K562 (cell line): ENCODE measurements around the gene ADAP2. TPM values are rescaled to one million over a fixed set of nuclear protein-coding genes. Genes with fewer than 3 reads are reported as not detected.

Experiments
- CSDE1 ChIP-seq, 2 experiments: fragments of 450-650 bp; IDR thresholded peaks; 2 replicates each; pipeline ENCODE4 v1.6.1; 2016; ENCODE audit warnings: mild to moderate bottlenecking in 1 of 2
- ETV6 ChIP-seq, 3 experiments: fragments of 150-350 bp in 1 of 3; sonication (generic) in 1 of 3; formaldehyde crosslinking in 1 of 3; IDR thresholded peaks; 2 replicates each; pipeline versions ENCODE4 v1.6.1 to v1.8.0; 2014 to 2022; ENCODE audit warnings: borderline replicate concordance in 2 of 3, low read depth in 2 of 3, antibody characterized with exemption in 1 of 3, low read length in 1 of 3, mild to moderate bottlenecking in 1 of 3, missing genetic modification reagents in 1 of 3
- NFYB ChIP-seq: IDR thresholded peaks from 2 replicates; pipeline ENCODE4 v1.6.1; 2011; ENCODE audit warnings: mild to moderate bottlenecking, moderate library complexity; ENCODE audit not compliant: insufficient read length; ENCODE audit errors: extremely low read depth
- PHTF2 ChIP-seq: fragments of 250-450 bp; sonication (Bioruptor Pico); IDR thresholded peaks from 2 replicates; pipeline ENCODE4 v1.5.0; 2021; ENCODE audit warnings: mild to moderate bottlenecking
- POLR2AphosphoS2 ChIP-seq: IDR thresholded peaks from 2 replicates; pipeline ENCODE4 v1.6.1; 2012; ENCODE audit warnings: low read length, improper control_type of control experiment
- RBM17 ChIP-seq: fragments of 200-400 bp; formaldehyde crosslinking; IDR thresholded peaks from 2 replicates; pipeline ENCODE4 v1.6.1; 2017; ENCODE audit warnings: low read depth, mild to moderate bottlenecking, low read length, borderline replicate concordance
- RBM25 ChIP-seq: fragments of 200-400 bp; formaldehyde crosslinking; IDR thresholded peaks from 2 replicates; pipeline ENCODE4 v1.6.1; 2018; ENCODE audit warnings: low read length, low read depth, moderate library complexity; ENCODE audit not compliant: severe bottlenecking
- RFX1 ChIP-seq: fragments of 450-650 bp; IDR thresholded peaks from 2 replicates; pipeline ENCODE4 v1.6.1; 2016; ENCODE audit warnings: mild to moderate bottlenecking, moderate library complexity
- SIRT6 ChIP-seq: IDR thresholded peaks from one replicate; pipeline ENCODE4 v1.6.1; 2012; ENCODE audit warnings: low read depth, mild to moderate bottlenecking, control low read depth, inconsistent platforms, low read length, moderate library complexity
- SIX5 ChIP-seq, 2 experiments: IDR thresholded peaks; 2 replicates each; pipeline ENCODE4 v1.6.1; 2011; ENCODE audit warnings: low read length in 2 of 2, borderline replicate concordance in 1 of 2, low read depth in 1 of 2, mild to moderate bottlenecking in 1 of 2, moderate library complexity in 1 of 2; ENCODE audit not compliant: insufficient read depth in 1 of 2
- ZBTB8A ChIP-seq: fragments of 450-650 bp; IDR thresholded peaks from 2 replicates; pipeline ENCODE4 v1.6.1; 2018; ENCODE audit warnings: mild to moderate bottlenecking, moderate library complexity; ENCODE audit not compliant: partially characterized antibody
- ZNF217 ChIP-seq: sonication (generic); formaldehyde crosslinking; IDR thresholded peaks from 2 replicates; pipeline ENCODE4 v1.8.0; 2022; ENCODE audit warnings: mild to moderate bottlenecking, missing genetic modification reagents
- ZNF57 ChIP-seq: fragments of 450-650 bp; formaldehyde crosslinking; IDR thresholded peaks from 2 replicates; pipeline ENCODE4 v1.4.0; 2020; ENCODE audit warnings: mild to moderate bottlenecking, moderate library complexity
- ZSCAN29 ChIP-seq: fragments of 450-650 bp; IDR thresholded peaks from 2 replicates; pipeline ENCODE4 v1.6.1; 2017
- polyA plus RNA-seq, 8 experiments: library from polyadenylated mRNA; depleted of rRNA in 4 of 8; stranded (reverse) in 5 of 8; unstranded in 3 of 8; fragments of >200 nt; fragmentation: Nextera tagmentation in 2 of 8; fragmentation: Illumina TruSeq in 1 of 8; extraction: Ambion mirVana in 2 of 8; extraction: Trizol in 1 of 8; gene quantifications; 2 replicates each; pipeline versions ENCODE4 v1.2.1 to v1.2.3, GENCODE V29; 2011 to 2014; ENCODE audit warnings: inconsistent platforms in 1 of 8, missing spikeins in 1 of 8
- total RNA-seq, 7 experiments: library from RNA; depleted of rRNA in 6 of 7; stranded (reverse); fragments of >200 nt in 6 of 7; fragmentation: Illumina TruSeq in 2 of 7; extraction: Trizol in 2 of 7; gene quantifications; 2 replicates each; pipeline versions ENCODE4 v1.2.1 to v1.2.3, GENCODE V29; 2011 to 2021; ENCODE audit warnings: low replicate concordance in 1 of 7
- TF ChIP-seq, protein P1 (sequence below), 2 experiments: fragments of 150-350 bp in 1 of 2; IDR thresholded peaks; 2 replicates each; pipeline ENCODE4 v1.6.1; 2012 to 2016; ENCODE audit warnings: low read depth in 2 of 2, low read length in 2 of 2, mild to moderate bottlenecking in 1 of 2, moderate library complexity in 1 of 2
- TF ChIP-seq, protein P2 (sequence below), 3 experiments: fragments of 200-800 bp in 1 of 3; sonication (Bioruptor generic) in 1 of 3; sonication (generic) in 1 of 3; formaldehyde crosslinking in 1 of 3; IDR thresholded peaks; 2 replicates each; pipeline versions ENCODE4 v1.6.1 to v1.8.0; 2016 to 2022; ENCODE audit warnings: mild to moderate bottlenecking in 2 of 3, missing compliant biosample characterization in 2 of 3, missing genetic modification characterization in 2 of 3, missing genetic modification reagents in 1 of 3
- TF ChIP-seq, protein P3 (sequence below): fragments of 250-450 bp; sonication (Bioruptor Pico); IDR thresholded peaks from 2 replicates; pipeline ENCODE4 v1.8.0; 2021; ENCODE audit warnings: moderate library complexity, mild to moderate bottlenecking, inconsistent platforms

The ADAP2 gene
- total and polyA plus RNA-seq, 9 of the 15 experiments (the other 6 are each of a cell fraction or from before 2014, with no cell fraction given), result 0.06 to 0.73 (median 0.23) TPM; not detected in 5

DNA sequence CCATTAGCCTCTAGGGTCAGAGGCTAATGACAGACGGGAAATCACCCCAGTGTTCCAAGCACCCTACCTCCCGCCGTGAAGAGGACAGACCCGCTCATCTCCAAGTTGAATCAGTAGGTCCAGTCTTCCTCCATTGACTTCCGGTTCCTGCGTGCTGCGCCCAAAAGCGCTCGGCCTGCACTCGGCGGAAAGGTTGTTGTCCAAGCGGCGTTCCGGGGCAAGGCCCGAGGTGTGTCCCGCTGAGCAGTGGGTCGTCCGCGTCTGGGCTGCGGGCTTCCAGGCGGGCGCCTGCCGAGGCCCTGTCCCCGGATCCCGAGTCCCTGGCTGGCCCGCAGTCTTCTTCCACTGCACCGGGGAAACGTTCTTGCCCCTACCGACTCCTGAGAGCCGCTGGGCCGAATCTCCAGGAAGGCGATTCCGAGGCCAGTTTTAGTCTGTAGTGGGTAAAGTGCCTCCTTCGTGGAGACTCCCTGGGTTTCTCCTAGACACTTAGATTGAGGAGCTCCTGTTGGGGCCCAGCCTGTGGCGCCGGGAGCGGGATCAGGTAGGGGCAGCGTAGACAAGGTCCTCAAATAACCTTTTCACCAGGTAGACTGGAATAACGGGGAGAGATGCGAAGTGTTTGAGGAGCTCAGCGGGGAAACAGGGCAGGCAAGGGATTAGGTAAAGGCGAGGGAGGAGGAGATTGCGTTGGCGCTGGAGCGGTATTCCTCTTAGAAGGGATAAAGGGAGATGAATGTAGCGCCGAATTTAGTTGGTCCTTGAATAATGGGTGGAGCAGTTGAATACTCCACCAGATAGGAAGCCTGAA lies 15.4 kb upstream of the ADAP2 start, which contains the start of gene TEFM (continued):
- TF ChIP-seq, protein P1, sequence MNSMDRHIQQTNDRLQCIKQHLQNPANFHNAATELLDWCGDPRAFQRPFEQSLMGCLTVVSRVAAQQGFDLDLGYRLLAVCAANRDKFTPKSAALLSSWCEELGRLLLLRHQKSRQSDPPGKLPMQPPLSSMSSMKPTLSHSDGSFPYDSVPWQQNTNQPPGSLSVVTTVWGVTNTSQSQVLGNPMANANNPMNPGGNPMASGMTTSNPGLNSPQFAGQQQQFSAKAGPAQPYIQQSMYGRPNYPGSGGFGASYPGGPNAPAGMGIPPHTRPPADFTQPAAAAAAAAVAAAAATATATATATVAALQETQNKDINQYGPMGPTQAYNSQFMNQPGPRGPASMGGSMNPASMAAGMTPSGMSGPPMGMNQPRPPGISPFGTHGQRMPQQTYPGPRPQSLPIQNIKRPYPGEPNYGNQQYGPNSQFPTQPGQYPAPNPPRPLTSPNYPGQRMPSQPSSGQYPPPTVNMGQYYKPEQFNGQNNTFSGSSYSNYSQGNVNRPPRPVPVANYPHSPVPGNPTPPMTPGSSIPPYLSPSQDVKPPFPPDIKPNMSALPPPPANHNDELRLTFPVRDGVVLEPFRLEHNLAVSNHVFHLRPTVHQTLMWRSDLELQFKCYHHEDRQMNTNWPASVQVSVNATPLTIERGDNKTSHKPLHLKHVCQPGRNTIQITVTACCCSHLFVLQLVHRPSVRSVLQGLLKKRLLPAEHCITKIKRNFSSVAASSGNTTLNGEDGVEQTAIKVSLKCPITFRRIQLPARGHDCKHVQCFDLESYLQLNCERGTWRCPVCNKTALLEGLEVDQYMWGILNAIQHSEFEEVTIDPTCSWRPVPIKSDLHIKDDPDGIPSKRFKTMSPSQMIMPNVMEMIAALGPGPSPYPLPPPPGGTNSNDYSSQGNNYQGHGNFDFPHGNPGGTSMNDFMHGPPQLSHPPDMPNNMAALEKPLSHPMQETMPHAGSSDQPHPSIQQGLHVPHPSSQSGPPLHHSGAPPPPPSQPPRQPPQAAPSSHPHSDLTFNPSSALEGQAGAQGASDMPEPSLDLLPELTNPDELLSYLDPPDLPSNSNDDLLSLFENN (IDR thresholded peaks at IDR 0.05; ENCODE audit: low read depth in 2 of 2, low read length in 2 of 2), result peak in 1 of 2 experiments; percentile 59; a peak in 1 of 4 replicates
- no peak for TF ChIP-seq RBM17
- no peak for TF ChIP-seq SIRT6
- no peak for TF ChIP-seq ZSCAN29
- TF ChIP-seq SIX5 (IDR thresholded peaks at IDR 0.05; ENCODE audit: borderline replicate concordance in 1 of 2, insufficient read depth in 1 of 2, low read depth in 1 of 2, low read length in 2 of 2), result peak; percentile 22 to 49; a peak in 2 of 4 replicates
- peak in 1 of 2 experiments; percentile 58; a peak in 1 of 4 replicates for TF ChIP-seq ETV6 (IDR thresholded peaks at IDR 0.05; ENCODE audit: borderline replicate concordance in 1 of 2, low read depth in 2 of 2, low read length in 1 of 2)
- no peak for TF ChIP-seq ETV6 (CRISPR knock-in tag; IDR thresholded peaks at IDR 0.05; ENCODE audit: borderline replicate concordance)
- TF ChIP-seq RBM25, result no peak
- no peak for TF ChIP-seq ZNF217
- TF ChIP-seq CSDE1 (IDR thresholded peaks at IDR 0.05), result 0 out of 4 replicates have a peak, but pooled peaks of 1 of the 2 experiments have one; percentile 17
- no peak for TF ChIP-seq ZNF57 (CRISPR knock-in tag)
- TF ChIP-seq NFYB, result no peak
- TF ChIP-seq POLR2AphosphoS2, result peak; percentile 77; the same call in 1 of the 2 replicates
- TF ChIP-seq, protein P2, sequence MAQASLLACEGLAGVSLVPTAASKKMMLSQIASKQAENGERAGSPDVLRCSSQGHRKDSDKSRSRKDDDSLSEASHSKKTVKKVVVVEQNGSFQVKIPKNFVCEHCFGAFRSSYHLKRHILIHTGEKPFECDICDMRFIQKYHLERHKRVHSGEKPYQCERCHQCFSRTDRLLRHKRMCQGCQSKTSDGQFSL (CRISPR knock-in tag; IDR thresholded peaks at IDR 0.05), result no peak
- TF ChIP-seq, protein P2 (tag; IDR thresholded peaks at IDR 0.05), result no peak
- TF ChIP-seq, protein P3, sequence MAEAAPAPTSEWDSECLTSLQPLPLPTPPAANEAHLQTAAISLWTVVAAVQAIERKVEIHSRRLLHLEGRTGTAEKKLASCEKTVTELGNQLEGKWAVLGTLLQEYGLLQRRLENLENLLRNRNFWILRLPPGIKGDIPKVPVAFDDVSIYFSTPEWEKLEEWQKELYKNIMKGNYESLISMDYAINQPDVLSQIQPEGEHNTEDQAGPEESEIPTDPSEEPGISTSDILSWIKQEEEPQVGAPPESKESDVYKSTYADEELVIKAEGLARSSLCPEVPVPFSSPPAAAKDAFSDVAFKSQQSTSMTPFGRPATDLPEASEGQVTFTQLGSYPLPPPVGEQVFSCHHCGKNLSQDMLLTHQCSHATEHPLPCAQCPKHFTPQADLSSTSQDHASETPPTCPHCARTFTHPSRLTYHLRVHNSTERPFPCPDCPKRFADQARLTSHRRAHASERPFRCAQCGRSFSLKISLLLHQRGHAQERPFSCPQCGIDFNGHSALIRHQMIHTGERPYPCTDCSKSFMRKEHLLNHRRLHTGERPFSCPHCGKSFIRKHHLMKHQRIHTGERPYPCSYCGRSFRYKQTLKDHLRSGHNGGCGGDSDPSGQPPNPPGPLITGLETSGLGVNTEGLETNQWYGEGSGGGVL (CRISPR knock-in tag), result no peak
- TF ChIP-seq PHTF2 (CRISPR knock-in tag), result no peak
- TF ChIP-seq RFX1, result no peak
- no peak for TF ChIP-seq ZBTB8A
